GM23338 (cell line): Measurements from ENCODE around the gene PACS1. TPM values are rescaled to one million over a fixed set of nuclear protein-coding genes. Genes with fewer than 3 reads are reported as not detected.

Source experiments
- ATAC-seq: fragments of 200-7000 bp; cut with Tn5 transposase; 3 replicates; pipeline ENCODE4 v1.9.1; 2020
- DNase-seq: peaks from one replicate; pipeline ENCODE4 v3.0.0-alpha.2; 2015; ENCODE audit warnings: low spot score
- H2AFZ ChIP-seq: fragments of 200-600 bp; sonication (generic); 2 replicates; pipeline ENCODE4 v1.8.0; 2016; ENCODE audit warnings: antibody characterized with exemption, mild to moderate bottlenecking, moderate library complexity
- H3F3A ChIP-seq: fragments of 200-600 bp; sonication (generic); replicated peaks from 2 replicates; pipeline ENCODE4 v1.8.0; 2017; ENCODE audit warnings: antibody characterized with exemption, mixed run types, low read depth
- H3K27ac ChIP-seq: fragments of 200-600 bp; sonication (generic); 2 replicates; pipeline ENCODE4 v1.6.1; 2016; ENCODE audit warnings: low read depth
- H3K27me3 ChIP-seq: fragments of 200-600 bp; sonication (generic); 2 replicates; pipeline ENCODE4 v1.8.0; 2016; ENCODE audit warnings: mild to moderate bottlenecking, mixed run types, moderate library complexity; ENCODE audit not compliant: insufficient read depth
- H3K36me3 ChIP-seq: fragments of 200-600 bp; sonication (generic); 2 replicates; pipeline ENCODE4 v1.8.0; 2016; ENCODE audit warnings: mild to moderate bottlenecking; ENCODE audit not compliant: insufficient read depth
- H3K4me1 ChIP-seq: fragments of 200-600 bp; sonication (generic); 2 replicates; pipeline ENCODE4 v1.8.0; 2016; ENCODE audit warnings: mild to moderate bottlenecking, moderate library complexity; ENCODE audit not compliant: insufficient read depth
- H3K4me2 ChIP-seq: fragments of 200-600 bp; sonication (generic); 2 replicates; pipeline ENCODE4 v1.7.1; 2017; ENCODE audit warnings: mixed run types
- H3K4me3 ChIP-seq: fragments of 200-600 bp; sonication (generic); 2 replicates; pipeline ENCODE4 v1.6.1; 2016; ENCODE audit warnings: mixed run types
- H3K79me2 ChIP-seq: fragments of 200-600 bp; sonication (generic); replicated peaks from 2 replicates; pipeline ENCODE4 v1.8.0; 2017; ENCODE audit warnings: mild to moderate bottlenecking; ENCODE audit not compliant: insufficient read depth
- H3K9me2 ChIP-seq: fragments of 200-600 bp; sonication (generic); 2 replicates; pipeline ENCODE4 v1.8.0; 2017; ENCODE audit not compliant: insufficient read depth
- H4K20me1 ChIP-seq: fragments of 200-600 bp; sonication (generic); replicated peaks from 2 replicates; pipeline ENCODE4 v1.8.0; 2017; ENCODE audit warnings: mild to moderate bottlenecking; ENCODE audit not compliant: insufficient read depth
- H3K27ac Mint-ChIP-seq: 2 replicates; pipeline ENCODE4 v1.8.0; 2020; ENCODE audit warnings: inconsistent platforms, mild to moderate bottlenecking, moderate library complexity, mixed read lengths
- H3K27me3 Mint-ChIP-seq: 3 replicates; pipeline ENCODE4 v1.8.0; 2022; ENCODE audit warnings: low read depth, mild to moderate bottlenecking, moderate library complexity, mixed read lengths, inconsistent platforms; ENCODE audit not compliant: insufficient read depth, poor library complexity
- H3K36me3 Mint-ChIP-seq: 3 replicates; pipeline ENCODE4 v1.8.0; 2021; ENCODE audit warnings: low read depth, mild to moderate bottlenecking, inconsistent platforms, moderate library complexity, mixed read lengths
- H3K4me1 Mint-ChIP-seq: 3 replicates; pipeline ENCODE4 v1.8.0; 2020; ENCODE audit warnings: mild to moderate bottlenecking, inconsistent platforms, mixed read lengths
- H3K4me3 Mint-ChIP-seq: 3 replicates; pipeline ENCODE4 v1.8.0; 2021; ENCODE audit warnings: moderate library complexity, mild to moderate bottlenecking, inconsistent platforms, mixed read lengths
- H3K9me3 Mint-ChIP-seq: 3 replicates; pipeline ENCODE4 v1.8.0; 2020; ENCODE audit warnings: moderate library complexity, mild to moderate bottlenecking, inconsistent platforms, mixed read lengths
- JUNB ChIP-seq: IDR thresholded peaks from one replicate; pipeline ENCODE4 v1.6.1; 2016; ENCODE audit warnings: antibody characterized with exemption; ENCODE audit not compliant: unreplicated experiment
- NANOG ChIP-seq: IDR thresholded peaks from 2 replicates; pipeline ENCODE4 v1.6.1; 2016; ENCODE audit warnings: antibody characterized with exemption, borderline replicate concordance
- ZNF114 ChIP-seq: fragments of 250-450 bp; sonication (Bioruptor Pico); IDR thresholded peaks from 2 replicates; pipeline ENCODE4 v1.5.0; 2020; ENCODE audit warnings: mild to moderate bottlenecking, moderate library complexity
- ZNF331 ChIP-seq: fragments of 250-450 bp; sonication (Bioruptor Pico); IDR thresholded peaks from 2 replicates; pipeline ENCODE4 v1.5.0; 2020; ENCODE audit warnings: low read depth, mild to moderate bottlenecking, moderate library complexity
- polyA plus RNA-seq: library from polyadenylated mRNA; unstranded; fragments of >200 nt; fragmentation: Nextera tagmentation; extraction: Ambion mirVana; gene quantifications from 2 replicates; pipeline ENCODE4 v1.2.1, GENCODE V29; 2016
- total RNA-seq: library from RNA; depleted of rRNA; stranded (reverse); fragments of >200 nt; shearing (Covaris generic); gene quantifications from 2 replicates; pipeline ENCODE4 v1.2.3, GENCODE V29; 2014
- TF ChIP-seq, protein P1 (sequence below): IDR thresholded peaks from 2 replicates; pipeline ENCODE4 v1.6.1; 2016; ENCODE audit warnings: antibody characterized with exemption
- TF ChIP-seq, protein P2 (sequence below): fragments of 250-450 bp; sonication (Bioruptor Pico); IDR thresholded peaks from 2 replicates; pipeline ENCODE4 v1.5.0; 2020; ENCODE audit warnings: mild to moderate bottlenecking, moderate library complexity
- TF ChIP-seq, protein P3 (sequence below), 2 experiments: fragments of 200-600 bp in 1 of 2; sonication (generic) in 1 of 2; conservative IDR thresholded peaks; 2 replicates each; pipeline versions ENCODE4 v1.5.1 to v1.6.1; 2016 to 2017; ENCODE audit warnings: antibody characterized with exemption in 2 of 2, low read depth in 2 of 2, mild to moderate bottlenecking in 2 of 2, moderate library complexity in 1 of 2
- TF ChIP-seq, protein P4 (sequence below): IDR thresholded peaks from one replicate; pipeline ENCODE4 v1.6.1; 2018; ENCODE audit warnings: antibody characterized with exemption; ENCODE audit not compliant: unreplicated experiment

PACS1 gene
- total and polyA plus RNA-seq, 2 experiments from 2014 or later = 8.0 to 37.5 TPM

DNA sequence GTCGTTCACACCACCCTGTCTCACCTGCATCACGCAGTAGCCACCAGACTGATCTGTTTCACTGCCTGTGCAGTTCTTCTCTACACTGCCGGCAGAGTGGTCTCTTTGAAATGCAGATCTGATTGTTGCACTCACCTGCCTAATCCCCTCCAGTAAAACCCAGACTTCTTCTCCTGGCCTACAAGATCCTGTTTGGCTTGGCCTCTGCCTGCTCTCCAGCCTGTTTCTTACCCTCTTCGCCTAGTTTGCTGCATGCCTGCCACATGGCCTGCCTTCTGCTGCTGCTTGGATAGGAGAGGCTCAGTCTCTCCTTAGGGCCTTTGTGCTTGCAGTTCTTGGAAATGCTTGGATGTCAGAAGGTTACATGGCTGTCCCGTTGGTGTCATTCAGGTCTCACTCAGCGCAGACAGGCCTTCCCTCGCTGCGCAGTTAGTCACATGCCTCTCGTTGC is 42.0 kb downstream of the PACS1 start:
- H3K27me3 Mint-ChIP-seq = peaks cover 12% of the 10 kb centered on the region
- no peaks in the 10 kb centered on the region for H4K20me1 ChIP-seq
- peak; percentile 79 for ATAC-seq
- peaks cover 43% of the 10 kb centered on the region for H3K4me1 Mint-ChIP-seq
- no peaks in the 10 kb centered on the region for H3K27me3 ChIP-seq
- no peaks in the 10 kb centered on the region for H3K9me2 ChIP-seq
- DNase-seq = peak; percentile 47
- H3K4me3 Mint-ChIP-seq = peak overlapping the region; percentile 6; the same call in 2 of the 3 replicates
- no peak overlapping the region for H3K4me3 ChIP-seq
- TF ChIP-seq, protein P1, sequence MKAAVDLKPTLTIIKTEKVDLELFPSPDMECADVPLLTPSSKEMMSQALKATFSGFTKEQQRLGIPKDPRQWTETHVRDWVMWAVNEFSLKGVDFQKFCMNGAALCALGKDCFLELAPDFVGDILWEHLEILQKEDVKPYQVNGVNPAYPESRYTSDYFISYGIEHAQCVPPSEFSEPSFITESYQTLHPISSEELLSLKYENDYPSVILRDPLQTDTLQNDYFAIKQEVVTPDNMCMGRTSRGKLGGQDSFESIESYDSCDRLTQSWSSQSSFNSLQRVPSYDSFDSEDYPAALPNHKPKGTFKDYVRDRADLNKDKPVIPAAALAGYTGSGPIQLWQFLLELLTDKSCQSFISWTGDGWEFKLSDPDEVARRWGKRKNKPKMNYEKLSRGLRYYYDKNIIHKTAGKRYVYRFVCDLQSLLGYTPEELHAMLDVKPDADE = no peak
- TF ChIP-seq ZNF114 (CRISPR knock-in tag) = no peak
- TF ChIP-seq, protein P2, sequence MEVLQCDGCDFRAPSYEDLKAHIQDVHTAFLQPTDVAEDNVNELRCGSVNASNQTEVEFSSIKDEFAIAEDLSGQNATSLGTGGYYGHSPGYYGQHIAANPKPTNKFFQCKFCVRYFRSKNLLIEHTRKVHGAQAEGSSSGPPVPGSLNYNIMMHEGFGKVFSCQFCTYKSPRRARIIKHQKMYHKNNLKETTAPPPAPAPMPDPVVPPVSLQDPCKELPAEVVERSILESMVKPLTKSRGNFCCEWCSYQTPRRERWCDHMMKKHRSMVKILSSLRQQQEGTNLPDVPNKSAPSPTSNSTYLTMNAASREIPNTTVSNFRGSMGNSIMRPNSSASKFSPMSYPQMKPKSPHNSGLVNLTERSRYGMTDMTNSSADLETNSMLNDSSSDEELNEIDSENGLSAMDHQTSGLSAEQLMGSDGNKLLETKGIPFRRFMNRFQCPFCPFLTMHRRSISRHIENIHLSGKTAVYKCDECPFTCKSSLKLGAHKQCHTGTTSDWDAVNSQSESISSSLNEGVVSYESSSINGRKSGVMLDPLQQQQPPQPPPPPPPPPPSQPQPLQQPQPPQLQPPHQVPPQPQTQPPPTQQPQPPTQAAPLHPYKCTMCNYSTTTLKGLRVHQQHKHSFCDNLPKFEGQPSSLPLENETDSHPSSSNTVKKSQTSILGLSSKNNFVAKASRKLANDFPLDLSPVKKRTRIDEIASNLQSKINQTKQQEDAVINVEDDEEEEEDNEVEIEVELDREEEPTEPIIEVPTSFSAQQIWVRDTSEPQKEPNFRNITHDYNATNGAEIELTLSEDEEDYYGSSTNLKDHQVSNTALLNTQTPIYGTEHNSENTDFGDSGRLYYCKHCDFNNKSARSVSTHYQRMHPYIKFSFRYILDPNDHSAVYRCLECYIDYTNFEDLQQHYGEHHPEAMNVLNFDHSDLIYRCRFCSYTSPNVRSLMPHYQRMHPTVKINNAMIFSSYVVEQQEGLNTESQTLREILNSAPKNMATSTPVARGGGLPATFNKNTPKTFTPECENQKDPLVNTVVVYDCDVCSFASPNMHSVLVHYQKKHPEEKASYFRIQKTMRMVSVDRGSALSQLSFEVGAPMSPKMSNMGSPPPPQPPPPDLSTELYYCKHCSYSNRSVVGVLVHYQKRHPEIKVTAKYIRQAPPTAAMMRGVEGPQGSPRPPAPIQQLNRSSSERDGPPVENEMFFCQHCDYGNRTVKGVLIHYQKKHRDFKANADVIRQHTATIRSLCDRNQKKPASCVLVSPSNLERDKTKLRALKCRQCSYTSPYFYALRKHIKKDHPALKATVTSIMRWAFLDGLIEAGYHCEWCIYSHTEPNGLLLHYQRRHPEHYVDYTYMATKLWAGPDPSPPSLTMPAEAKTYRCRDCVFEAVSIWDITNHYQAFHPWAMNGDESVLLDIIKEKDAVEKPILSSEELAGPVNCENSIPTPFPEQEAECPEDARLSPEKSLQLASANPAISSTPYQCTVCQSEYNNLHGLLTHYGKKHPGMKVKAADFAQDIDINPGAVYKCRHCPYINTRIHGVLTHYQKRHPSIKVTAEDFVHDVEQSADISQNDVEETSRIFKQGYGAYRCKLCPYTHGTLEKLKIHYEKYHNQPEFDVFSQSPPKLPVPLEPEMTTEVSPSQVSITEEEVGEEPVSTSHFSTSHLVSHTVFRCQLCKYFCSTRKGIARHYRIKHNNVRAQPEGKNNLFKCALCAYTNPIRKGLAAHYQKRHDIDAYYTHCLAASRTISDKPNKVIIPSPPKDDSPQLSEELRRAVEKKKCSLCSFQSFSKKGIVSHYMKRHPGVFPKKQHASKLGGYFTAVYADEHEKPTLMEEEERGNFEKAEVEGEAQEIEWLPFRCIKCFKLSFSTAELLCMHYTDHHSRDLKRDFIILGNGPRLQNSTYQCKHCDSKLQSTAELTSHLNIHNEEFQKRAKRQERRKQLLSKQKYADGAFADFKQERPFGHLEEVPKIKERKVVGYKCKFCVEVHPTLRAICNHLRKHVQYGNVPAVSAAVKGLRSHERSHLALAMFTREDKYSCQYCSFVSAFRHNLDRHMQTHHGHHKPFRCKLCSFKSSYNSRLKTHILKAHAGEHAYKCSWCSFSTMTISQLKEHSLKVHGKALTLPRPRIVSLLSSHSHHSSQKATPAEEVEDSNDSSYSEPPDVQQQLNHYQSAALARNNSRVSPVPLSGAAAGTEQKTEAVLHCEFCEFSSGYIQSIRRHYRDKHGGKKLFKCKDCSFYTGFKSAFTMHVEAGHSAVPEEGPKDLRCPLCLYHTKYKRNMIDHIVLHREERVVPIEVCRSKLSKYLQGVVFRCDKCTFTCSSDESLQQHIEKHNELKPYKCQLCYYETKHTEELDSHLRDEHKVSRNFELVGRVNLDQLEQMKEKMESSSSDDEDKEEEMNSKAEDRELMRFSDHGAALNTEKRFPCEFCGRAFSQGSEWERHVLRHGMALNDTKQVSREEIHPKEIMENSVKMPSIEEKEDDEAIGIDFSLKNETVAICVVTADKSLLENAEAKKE (CRISPR knock-in tag) = peak; percentile 77
- TF ChIP-seq NANOG = no peak
- no peak for TF ChIP-seq JUNB
- TF ChIP-seq, protein P3, sequence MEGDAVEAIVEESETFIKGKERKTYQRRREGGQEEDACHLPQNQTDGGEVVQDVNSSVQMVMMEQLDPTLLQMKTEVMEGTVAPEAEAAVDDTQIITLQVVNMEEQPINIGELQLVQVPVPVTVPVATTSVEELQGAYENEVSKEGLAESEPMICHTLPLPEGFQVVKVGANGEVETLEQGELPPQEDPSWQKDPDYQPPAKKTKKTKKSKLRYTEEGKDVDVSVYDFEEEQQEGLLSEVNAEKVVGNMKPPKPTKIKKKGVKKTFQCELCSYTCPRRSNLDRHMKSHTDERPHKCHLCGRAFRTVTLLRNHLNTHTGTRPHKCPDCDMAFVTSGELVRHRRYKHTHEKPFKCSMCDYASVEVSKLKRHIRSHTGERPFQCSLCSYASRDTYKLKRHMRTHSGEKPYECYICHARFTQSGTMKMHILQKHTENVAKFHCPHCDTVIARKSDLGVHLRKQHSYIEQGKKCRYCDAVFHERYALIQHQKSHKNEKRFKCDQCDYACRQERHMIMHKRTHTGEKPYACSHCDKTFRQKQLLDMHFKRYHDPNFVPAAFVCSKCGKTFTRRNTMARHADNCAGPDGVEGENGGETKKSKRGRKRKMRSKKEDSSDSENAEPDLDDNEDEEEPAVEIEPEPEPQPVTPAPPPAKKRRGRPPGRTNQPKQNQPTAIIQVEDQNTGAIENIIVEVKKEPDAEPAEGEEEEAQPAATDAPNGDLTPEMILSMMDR (conservative IDR thresholded peaks at IDR 0.05; ENCODE audit: low read depth in 2 of 2) = no peak
- TF ChIP-seq, protein P4, sequence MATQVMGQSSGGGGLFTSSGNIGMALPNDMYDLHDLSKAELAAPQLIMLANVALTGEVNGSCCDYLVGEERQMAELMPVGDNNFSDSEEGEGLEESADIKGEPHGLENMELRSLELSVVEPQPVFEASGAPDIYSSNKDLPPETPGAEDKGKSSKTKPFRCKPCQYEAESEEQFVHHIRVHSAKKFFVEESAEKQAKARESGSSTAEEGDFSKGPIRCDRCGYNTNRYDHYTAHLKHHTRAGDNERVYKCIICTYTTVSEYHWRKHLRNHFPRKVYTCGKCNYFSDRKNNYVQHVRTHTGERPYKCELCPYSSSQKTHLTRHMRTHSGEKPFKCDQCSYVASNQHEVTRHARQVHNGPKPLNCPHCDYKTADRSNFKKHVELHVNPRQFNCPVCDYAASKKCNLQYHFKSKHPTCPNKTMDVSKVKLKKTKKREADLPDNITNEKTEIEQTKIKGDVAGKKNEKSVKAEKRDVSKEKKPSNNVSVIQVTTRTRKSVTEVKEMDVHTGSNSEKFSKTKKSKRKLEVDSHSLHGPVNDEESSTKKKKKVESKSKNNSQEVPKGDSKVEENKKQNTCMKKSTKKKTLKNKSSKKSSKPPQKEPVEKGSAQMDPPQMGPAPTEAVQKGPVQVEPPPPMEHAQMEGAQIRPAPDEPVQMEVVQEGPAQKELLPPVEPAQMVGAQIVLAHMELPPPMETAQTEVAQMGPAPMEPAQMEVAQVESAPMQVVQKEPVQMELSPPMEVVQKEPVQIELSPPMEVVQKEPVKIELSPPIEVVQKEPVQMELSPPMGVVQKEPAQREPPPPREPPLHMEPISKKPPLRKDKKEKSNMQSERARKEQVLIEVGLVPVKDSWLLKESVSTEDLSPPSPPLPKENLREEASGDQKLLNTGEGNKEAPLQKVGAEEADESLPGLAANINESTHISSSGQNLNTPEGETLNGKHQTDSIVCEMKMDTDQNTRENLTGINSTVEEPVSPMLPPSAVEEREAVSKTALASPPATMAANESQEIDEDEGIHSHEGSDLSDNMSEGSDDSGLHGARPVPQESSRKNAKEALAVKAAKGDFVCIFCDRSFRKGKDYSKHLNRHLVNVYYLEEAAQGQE = no peak
- no peak for TF ChIP-seq ZNF331 (CRISPR knock-in tag)
- peaks cover 47% of the 10 kb centered on the region for H3K4me1 ChIP-seq
- H3K36me3 Mint-ChIP-seq = no peaks in the 10 kb centered on the region
- H3K9me3 Mint-ChIP-seq = no peaks in the 10 kb centered on the region
- no peaks in the 10 kb centered on the region for H3F3A ChIP-seq
- peak overlapping the region; percentile 28 for H3K4me2 ChIP-seq
- no peak overlapping the region for H2AFZ ChIP-seq
- H3K36me3 ChIP-seq = no peaks in the 10 kb centered on the region
- peak overlapping the region; percentile 14 for H3K27ac Mint-ChIP-seq
- H3K27ac ChIP-seq = peak overlapping the region; percentile 24; the same call in 1 of the 2 replicates
- H3K79me2 ChIP-seq = peaks cover 3% of the 10 kb centered on the region; the same call in 1 of the 2 replicates
